Lower leg skin (tissue), 3 donors: ENCODE results near the gene SHLD2.
"Not testable (repeated sequence)": the region's sequence is repeated elsewhere in the genome, so short reads cannot be mapped to it uniquely, and the experiment has no call there.

Experiments
- CTCF ChIP-seq, 3 donors: fragments of 450-650 bp; IDR thresholded peaks; one replicate each; pipeline ENCODE4 v1.5.1; 2016; ENCODE audit warnings: antibody characterized with exemption in 3 of 3, mild to moderate bottlenecking in 3 of 3, moderate library complexity in 2 of 3
- POLR2A ChIP-seq, 2 donors: fragments of 450-650 bp; IDR thresholded peaks; one replicate each; pipeline ENCODE4 v1.6.1; 2016 to 2017; ENCODE audit warnings: antibody characterized with exemption in 2 of 2, mild to moderate bottlenecking in 1 of 2, moderate library complexity in 1 of 2

GRCh38 chr10:87187573-87187972 lies 92.6 kb downstream of the SHLD2 start:
- not testable (repeated sequence) for TF ChIP-seq POLR2A, CTCF (IDR thresholded peaks at IDR 0.05)
